BLaER1 treated with 17β-estradiol and CSF1 and Interleukin-3, amounts not matched to agents 10 nM and 100 nM (cell line): ENCODE measurements around the gene CDHR3.

Source experiments
- H3K27ac ChIP-seq, 11 experiments: shearing (Covaris generic); formaldehyde crosslinking; 2 replicates each; pipeline ENCODE4 v1.8.1; 2022
- H3K27me3 ChIP-seq, 11 experiments: shearing (Covaris generic); formaldehyde crosslinking; 2 replicates each; pipeline ENCODE4 v1.8.1; 2022
- H3K36me3 ChIP-seq, 11 experiments: shearing (Covaris generic); formaldehyde crosslinking; 2 replicates each; pipeline ENCODE4 v1.8.1; 2022
- H3K4me1 ChIP-seq, 10 experiments: shearing (Covaris generic); formaldehyde crosslinking; 2 replicates each; pipeline ENCODE4 v1.8.1; 2022
- H3K4me2 ChIP-seq, 11 experiments: shearing (Covaris generic); formaldehyde crosslinking; 2 replicates each; pipeline ENCODE4 v1.8.1; 2022
- H3K4me3 ChIP-seq, 10 experiments: shearing (Covaris generic); formaldehyde crosslinking; 2 replicates each; pipeline ENCODE4 v1.8.1; 2022
- H3K9ac ChIP-seq, 11 experiments: shearing (Covaris generic); formaldehyde crosslinking; 2 replicates each; pipeline ENCODE4 v1.8.1; 2022
- H3K9me3 ChIP-seq, 11 experiments: shearing (Covaris generic); formaldehyde crosslinking; replicated peaks in 1 of 11; 2 replicates each; pipeline ENCODE4 v1.8.1; 2022
- H4K20me1 ChIP-seq, 11 experiments: shearing (Covaris generic); formaldehyde crosslinking; 2 replicates each; pipeline ENCODE4 v1.8.1; 2022
- Cebpa-rat ChIP-seq, 11 experiments: shearing (Covaris generic); IDR thresholded peaks; 2 replicates each; pipeline ENCODE4 v1.8.1; 2022

The CDHR3 gene

DNA sequence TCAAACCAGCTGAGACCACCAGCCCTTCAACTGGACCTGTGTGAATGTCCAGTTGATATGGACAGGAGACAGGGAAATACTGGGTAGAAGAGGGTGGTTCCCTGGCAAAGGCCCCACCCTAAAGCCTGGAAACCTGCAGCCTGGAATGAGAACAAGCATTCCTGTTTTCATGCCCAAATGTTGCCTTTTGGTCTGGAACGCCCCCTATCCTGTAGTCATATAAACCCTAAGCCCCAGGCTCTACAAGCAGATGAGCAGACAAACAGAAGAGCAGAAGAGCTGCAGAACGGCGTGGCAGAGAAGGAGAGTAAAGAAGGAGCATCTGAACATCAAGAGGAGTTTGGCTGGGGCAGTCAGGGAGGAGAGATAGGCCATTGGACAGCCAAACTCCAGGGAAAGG lies 110.6 kb downstream of the CDHR3 start:
- Histone ChIP-seq H3K4me2 (peak overlapping the region; percentile 70 to 96 (median 86)), H3K4me1 (peaks cover 42 to 90% (median 82%) of the 10 kb centered on the region in 10 experiments), H3K27ac (peak overlapping the region in 6 of 11 experiments; percentile 23 to 92 (median 85); a peak in 9 of 22 replicates), H4K20me1 (no peaks in the 10 kb centered on the region), H3K36me3 (no peaks in the 10 kb centered on the region), H3K4me3 (no peak overlapping the region), H3K9me3 (peaks cover 0 to under 1% (median 0%) of the 10 kb centered on the region in 11 experiments; a peak in 1 of 22 replicates), H3K9ac (no peak overlapping the region), H3K27me3 (no peaks in the 10 kb centered on the region)
- no peak for TF ChIP-seq Cebpa-rat (IDR thresholded peaks at IDR 0.05)

DNA sequence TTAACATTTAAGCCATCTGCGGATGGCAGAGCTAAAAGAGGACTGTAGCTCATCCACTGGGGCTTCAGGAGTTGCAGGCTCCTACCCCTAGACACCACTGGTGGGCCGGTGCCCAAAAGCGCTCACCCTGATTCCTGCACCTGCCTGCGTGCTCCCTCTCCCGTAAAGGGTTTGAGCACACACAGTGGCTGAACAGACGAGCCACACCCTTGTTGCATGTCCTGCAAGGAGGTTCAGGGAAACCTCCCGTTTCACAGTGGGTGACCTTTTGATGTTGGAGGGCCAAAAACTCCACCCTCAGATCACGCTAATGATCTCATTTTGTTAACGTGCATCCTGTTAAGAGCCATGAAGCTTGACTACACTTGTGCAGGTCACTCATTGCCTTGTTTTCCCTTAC lies 111.2 kb downstream of the CDHR3 start:
- Histone ChIP-seq H3K4me3 (no peak overlapping the region), H3K9ac (no peak overlapping the region)

DNA sequence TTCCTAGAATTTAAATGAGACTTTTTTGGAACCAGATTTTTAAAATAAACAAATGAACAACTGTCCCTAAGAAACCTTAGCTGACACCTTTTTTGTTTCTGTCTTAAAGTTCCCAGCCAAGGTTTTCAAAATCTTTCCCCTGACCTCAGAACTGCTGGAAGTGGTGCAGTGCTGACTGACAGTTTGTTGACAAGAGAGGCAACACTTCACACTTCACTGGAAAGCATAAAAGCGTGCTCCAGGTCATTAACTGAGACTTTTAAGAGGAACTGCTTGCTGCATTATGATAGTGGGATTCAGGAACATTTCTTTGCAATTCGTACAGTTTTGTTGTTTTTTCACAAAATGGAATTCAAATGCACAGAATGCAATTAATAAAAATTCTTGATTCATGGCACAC lies 112.9 kb downstream of the CDHR3 start:
- TF ChIP-seq Cebpa-rat (IDR thresholded peaks at IDR 0.05) = no peak
- Histone ChIP-seq H3K27ac (peak overlapping the region in 1 of 11 experiments; percentile 36; a peak in 1 of 22 replicates), H3K4me2 (peak overlapping the region in 10 of 11 experiments; percentile 29 to 92 (median 82); a peak in 20 of 22 replicates), H3K4me3 (no peak overlapping the region), H4K20me1 (no peaks in the 10 kb centered on the region), H3K4me1 (peaks cover 42 to 67% (median 59%) of the 10 kb centered on the region in 10 experiments), H3K27me3 (no peaks in the 10 kb centered on the region), H3K36me3 (no peaks in the 10 kb centered on the region), H3K9ac (no peak overlapping the region), H3K9me3 (peaks cover 0 to 14% (median 0%) of the 10 kb centered on the region in 11 experiments; a peak in 7 of 22 replicates)

More for the DNA sequence above, 111.2 kb downstream of the CDHR3 start:
- Histone ChIP-seq H3K4me2 (peak overlapping the region; percentile 70 to 96 (median 86); a peak in 21 of 22 replicates), H3K36me3 (no peaks in the 10 kb centered on the region), H3K9me3 (peaks cover 0 to 6% (median 0%) of the 10 kb centered on the region in 11 experiments; a peak in 5 of 22 replicates), H4K20me1 (no peaks in the 10 kb centered on the region), H3K4me1 (peaks cover 42 to 84% (median 76%) of the 10 kb centered on the region in 10 experiments), H3K27me3 (no peaks in the 10 kb centered on the region), H3K27ac (0 out of 22 replicates have a peak overlapping the region, but pooled peaks of 2 of the 11 experiments have one; percentile 91 to 92)
- TF ChIP-seq Cebpa-rat (IDR thresholded peaks at IDR 0.05) = no peak

DNA sequence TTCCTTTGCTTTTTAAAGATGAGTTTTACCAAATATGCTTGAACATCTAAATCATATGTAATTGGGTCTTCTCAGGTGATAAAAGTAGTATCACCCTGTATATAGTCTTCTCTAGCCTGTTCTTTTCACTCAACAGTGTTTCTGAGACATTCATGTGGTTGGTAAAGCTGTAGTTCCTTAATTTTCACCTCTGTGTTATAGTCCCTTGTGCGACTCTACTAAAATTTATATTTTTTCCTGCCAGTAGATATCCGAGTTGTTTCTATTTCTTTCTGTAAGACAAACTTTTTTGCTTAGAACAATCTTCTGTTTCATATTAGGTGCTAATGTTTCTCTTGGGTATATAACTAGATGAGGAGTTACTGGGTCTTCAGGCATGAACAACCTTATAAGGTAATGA lies 113.5 kb downstream of the CDHR3 start:
- no peak for TF ChIP-seq Cebpa-rat (IDR thresholded peaks at IDR 0.05)
- no peak overlapping the region for H3K4me3 ChIP-seq
- no peaks in the 10 kb centered on the region for H4K20me1 ChIP-seq
- H3K27ac ChIP-seq = peak overlapping the region in 1 of 11 experiments; percentile 36; a peak in 1 of 22 replicates
- H3K9me3 ChIP-seq = peaks cover 0 to 14% (median 0%) of the 10 kb centered on the region in 11 experiments; a peak in 7 of 22 replicates
- H3K36me3 ChIP-seq = no peaks in the 10 kb centered on the region
- no peaks in the 10 kb centered on the region for H3K27me3 ChIP-seq
- peak overlapping the region in 10 of 11 experiments; percentile 29 to 92 (median 82); a peak in 20 of 22 replicates for H3K4me2 ChIP-seq
- peaks cover 37 to 61% (median 53%) of the 10 kb centered on the region in 10 experiments for H3K4me1 ChIP-seq
- no peak overlapping the region for H3K9ac ChIP-seq

DNA sequence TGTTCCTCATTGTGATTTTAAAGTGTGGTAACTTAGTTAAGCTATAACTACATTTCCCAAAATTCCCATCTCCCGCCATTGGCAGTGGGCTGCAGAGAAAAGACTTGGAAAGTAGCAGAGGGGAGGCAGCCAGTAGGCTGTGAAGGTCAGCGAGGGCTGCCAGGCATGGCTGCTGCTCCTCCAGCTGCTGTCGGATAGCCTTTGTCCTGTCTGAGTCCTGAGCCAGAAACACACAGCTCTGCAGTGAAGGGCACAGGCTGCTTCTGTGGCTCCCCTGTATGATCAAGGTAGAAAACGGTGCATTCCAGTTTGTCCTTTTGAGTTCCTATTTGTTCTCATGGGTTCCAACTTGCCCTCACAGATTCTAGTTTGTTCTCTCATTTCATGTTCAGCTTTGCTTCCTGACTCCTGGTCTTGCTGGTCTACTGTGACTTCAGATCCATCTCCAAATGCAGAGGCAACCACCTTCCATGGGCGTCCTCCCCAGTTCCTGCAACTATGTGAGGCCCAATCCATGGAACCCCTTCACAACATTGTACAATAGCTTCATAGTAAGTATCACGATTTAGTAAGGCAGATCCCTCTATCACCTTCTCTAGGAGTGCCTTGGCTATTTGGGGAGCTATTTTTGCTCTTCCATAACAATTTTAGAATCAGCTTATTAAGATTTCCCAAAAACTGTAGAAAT lies 117.4 kb downstream of the CDHR3 start:
- TF ChIP-seq Cebpa-rat (IDR thresholded peaks at IDR 0.05) = no peak

DNA sequence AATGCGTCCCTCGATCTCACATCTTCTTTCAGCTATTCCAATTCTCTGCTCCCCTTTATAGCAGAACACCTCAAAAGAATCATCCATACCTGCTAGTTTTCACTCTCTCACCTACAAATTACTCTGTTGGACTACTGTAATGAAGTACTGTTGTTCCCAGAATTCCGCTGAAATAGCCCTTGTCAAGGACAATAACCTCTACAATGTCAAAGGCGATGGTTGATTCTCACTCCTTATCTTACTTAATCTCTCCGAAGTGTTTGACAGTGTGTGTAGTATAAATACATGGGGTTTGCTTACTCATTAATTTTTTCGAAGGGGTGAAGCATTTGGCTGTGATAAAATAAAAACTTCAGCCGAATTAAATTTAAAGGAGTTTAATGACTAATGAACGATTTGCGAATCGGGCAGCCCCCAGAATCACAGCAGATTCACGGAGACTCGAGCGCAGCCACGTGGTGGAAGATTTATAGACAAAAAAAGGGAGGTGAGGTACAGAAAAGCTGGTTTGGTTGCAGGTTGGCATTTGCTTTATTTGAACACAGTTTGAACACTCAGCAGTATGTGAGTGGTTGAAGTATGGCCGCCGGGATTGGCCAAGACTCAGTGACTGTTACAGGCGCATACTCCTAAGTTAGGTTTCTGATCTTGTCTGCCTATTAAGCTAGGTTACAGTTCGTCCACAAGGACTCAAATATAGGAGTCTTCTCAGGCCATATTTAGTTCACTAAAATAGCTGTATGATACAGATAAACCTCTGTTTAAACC lies 119.2 kb downstream of the CDHR3 start:
- Histone ChIP-seq H3K9me3 (peaks cover 0 to 16% (median 6%) of the 10 kb centered on the region in 11 experiments; a peak in 13 of 22 replicates), H3K9ac (no peak overlapping the region), H3K27ac (no peak overlapping the region), H3K27me3 (no peaks in the 10 kb centered on the region), H3K4me3 (no peak overlapping the region), H3K4me1 (peaks cover 0 to 17% (median 9%) of the 10 kb centered on the region in 10 experiments; a peak in 12 of 20 replicates), H3K4me2 (peak overlapping the region in 2 of 11 experiments; percentile 12 to 58; a peak in 1 of 22 replicates), H4K20me1 (no peaks in the 10 kb centered on the region), H3K36me3 (0 out of 22 replicates have a peak, but pooled peaks cover 0 to 6% (median 0%) of the 10 kb centered on the region in 11 experiments)
- no peak for TF ChIP-seq Cebpa-rat (IDR thresholded peaks at IDR 0.05)

More for the DNA sequence above, 117.4 kb downstream of the CDHR3 start:
- Histone ChIP-seq H3K4me1 (peaks cover 5 to 35% (median 23%) of the 10 kb centered on the region in 10 experiments; a peak in 19 of 20 replicates), H3K27ac (no peak overlapping the region), H3K9ac (no peak overlapping the region), H3K4me3 (no peak overlapping the region), H3K4me2 (no peak overlapping the region), H3K36me3 (no peaks in the 10 kb centered on the region), H4K20me1 (no peaks in the 10 kb centered on the region), H3K9me3 (peaks cover 0 to 14% (median 0%) of the 10 kb centered on the region in 11 experiments; a peak in 7 of 22 replicates), H3K27me3 (no peaks in the 10 kb centered on the region)
